ENCODE data around the gene BBS1. TPM values are rescaled to one million over a fixed set of nuclear protein-coding genes. Genes with fewer than 3 reads are reported as not detected.

Gene BBS1
- total RNA-seq, 4 donors from 2014 or later, result 9.7 to 45.8 (median 17.1) TPM

GRCh38 chr11:66465373-66466224 is 44.8 kb upstream of the BBS1 start:
- DNase-seq, result no peak
- peaks cover 13 to 28% (median 15%) of the 10 kb centered on the region in 3 donors for H3K4me1 ChIP-seq
- peaks cover 0 to 6% (median 0%) of the 10 kb centered on the region in 3 donors for H3K36me3 ChIP-seq
- H3K9me3 ChIP-seq, result peaks cover 0 to 3% (median 0%) of the 10 kb centered on the region in 3 donors
- H3K27me3 ChIP-seq, result no peaks in the 10 kb centered on the region
- intact Hi-C loops (cut with DNase I), result no loop called here
- H3K4me3 ChIP-seq, result peak overlapping the region; percentile 52 to 89 (median 70)
- WGBS, 2 donors, result 52 to 62% methylated on average over 4 to 10 of the region's 19 CpGs
- no peak for TF ChIP-seq POLR2A (IDR thresholded peaks at IDR 0.05)
- no peak for TF ChIP-seq CTCF (IDR thresholded peaks at IDR 0.05)
- peak overlapping the region; percentile 77 to 94 (median 85) for H3K27ac ChIP-seq

- 0 to 5% methylated on average over 3 to 6 of the region's 63 CpGs for WGBS, 2 donors
- Histone ChIP-seq H3K27me3 (no peaks in the 10 kb centered on the region), H3K4me1 (peaks cover 13 to 28% (median 15%) of the 10 kb centered on the region in 3 donors), H3K27ac (peak within 1 kb of the TSS; percentile 77 to 94 (median 85)), H3K4me3 (peak within 1 kb of the TSS; percentile 52 to 89 (median 70)), H3K9me3 (no peaks in the 10 kb centered on the region), H3K36me3 (peaks cover 0 to 15% (median 0%) of the 10 kb centered on the region in 3 donors)
- intact Hi-C loops (cut with DNase I), result no loop called here
- no peak for DNase-seq
- no peak for TF ChIP-seq CTCF (IDR thresholded peaks at IDR 0.05)
- peak in 1 of 4 donors; percentile 46 for TF ChIP-seq POLR2A (IDR thresholded peaks at IDR 0.05)
These were observed 44.0 kb upstream of the BBS1 start, which contains the start of gene PELI3 for GRCh38 chr11:66466225-66467033. Gene PELI3 (plus strand): TSS chr11:66466905. CDS start chr11:66468129, 1,224 bp downstream.

GRCh38 chr11:66467034-66467659 is 43.3 kb upstream of the BBS1 start:
- H3K4me3 ChIP-seq, result peak overlapping the region; percentile 52 to 89 (median 70)
- 3 to 14% methylated on average over 7 of the region's 72 CpGs for WGBS, 2 donors
- peaks cover 13 to 28% (median 15%) of the 10 kb centered on the region in 3 donors for H3K4me1 ChIP-seq
- TF ChIP-seq CTCF (IDR thresholded peaks at IDR 0.05), result peak in 4 of 6 experiments; percentile 22 to 67 (median 54)
- no peak for TF ChIP-seq POLR2A (IDR thresholded peaks at IDR 0.05)
- peaks cover 0 to 22% (median 0%) of the 10 kb centered on the region in 3 donors for H3K36me3 ChIP-seq
- DNase-seq, result no peak
- peak overlapping the region; percentile 29 to 94 (median 85) for H3K27ac ChIP-seq
- no peaks in the 10 kb centered on the region for H3K9me3 ChIP-seq
- no peaks in the 10 kb centered on the region for H3K27me3 ChIP-seq
- intact Hi-C loops (cut with DNase I), result no loop called here

- DNase-seq, result no peak
These were observed 42.7 kb upstream of the BBS1 start for GRCh38 chr11:66467756-66468155.

More at GRCh38 chr11:66467756-66468155, 42.7 kb upstream of the BBS1 start:
- Histone ChIP-seq H3K27ac (peak overlapping the region in 3 of 4 donors; percentile 29 to 94 (median 89)), H3K4me1 (peaks cover 13 to 28% (median 15%) of the 10 kb centered on the region in 3 donors), H3K36me3 (peaks cover 0 to 28% (median 0%) of the 10 kb centered on the region in 3 donors), H3K4me3 (peak overlapping the region; percentile 52 to 89 (median 70)), H3K9me3 (no peaks in the 10 kb centered on the region), H3K27me3 (no peaks in the 10 kb centered on the region)
- intact Hi-C loops (cut with DNase I), result no loop called here
- TF ChIP-seq CTCF (IDR thresholded peaks at IDR 0.05) (no peak), POLR2A (IDR thresholded peaks at IDR 0.05) (no peak)
- WGBS, 2 donors, result 41 to 100% methylated on average over 1 to 3 of the region's 6 CpGs
